Stimulated activated CD4-positive, alpha-beta T cell treated with anti-CD3 and anti-CD28 coated beads, Interleukin-1b, Interleukin-23, amount 100 ng/mL, for 4 hours (primary cell): ENCODE results near the gene FBXW12.
A peak's percentile ranks its signal among the peaks of the same experiment; 100 is the strongest.

Experiments
- DNase-seq, 2 donors: peaks; one replicate each; pipeline ENCODE4 v3.0.0-alpha.2; 2020; ENCODE audit warnings: low read depth in 2 of 2

The FBXW12 gene

DNA sequence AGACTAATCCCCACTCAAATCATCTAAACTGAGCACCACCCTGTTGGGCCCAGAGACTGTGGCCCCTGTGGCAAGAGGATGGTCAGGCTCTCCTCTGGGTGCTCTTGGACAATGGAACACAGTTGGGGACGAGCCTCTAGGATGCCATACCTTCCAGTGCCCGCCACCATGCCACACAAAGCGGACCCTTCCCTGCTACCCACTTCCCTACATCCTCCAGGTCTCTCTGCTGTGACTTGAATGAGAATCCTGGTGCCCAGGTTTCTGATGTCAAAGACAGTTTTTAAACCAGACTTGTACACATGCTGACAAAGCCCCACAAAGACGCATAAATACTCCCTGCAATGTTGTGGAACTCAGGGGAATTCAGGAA is 63.2 kb downstream of the FBXW12 start:
- DNase-seq = no peak

DNA sequence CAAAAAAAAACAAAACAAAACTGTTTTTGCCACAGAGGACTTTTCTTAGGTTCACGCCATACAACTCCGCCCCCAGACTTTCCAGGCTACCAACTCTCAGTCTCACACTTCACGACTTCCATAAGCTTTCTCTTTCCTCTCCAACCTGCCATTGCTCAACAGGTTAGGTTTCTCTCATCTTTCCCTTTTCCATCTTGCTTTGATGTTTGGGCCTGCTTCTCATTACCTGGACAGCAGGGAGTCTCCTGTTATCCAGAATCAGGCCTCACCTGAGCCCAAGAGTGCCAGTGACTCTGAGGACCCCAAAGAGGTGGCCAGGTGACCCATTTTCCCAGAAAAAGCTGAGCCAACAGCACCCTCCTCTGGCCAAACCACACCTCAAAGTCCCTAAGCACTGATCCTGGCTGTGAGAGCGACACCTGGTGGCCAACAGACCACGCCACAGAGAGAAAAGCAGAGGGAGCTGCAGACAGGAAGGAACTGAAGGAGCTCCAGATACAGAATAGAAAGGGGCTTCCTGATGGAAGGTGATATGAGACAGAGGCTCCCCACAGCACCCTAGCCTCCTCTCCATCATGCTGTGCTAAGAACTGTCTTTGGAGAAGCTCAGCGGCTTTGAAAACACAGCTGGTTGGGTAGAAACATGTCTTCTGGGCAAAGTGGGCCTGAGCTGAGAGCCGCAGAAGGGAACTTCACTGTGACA is 63.9 kb downstream of the FBXW12 start:
- peak; percentile 70 to 78 for DNase-seq

DNA sequence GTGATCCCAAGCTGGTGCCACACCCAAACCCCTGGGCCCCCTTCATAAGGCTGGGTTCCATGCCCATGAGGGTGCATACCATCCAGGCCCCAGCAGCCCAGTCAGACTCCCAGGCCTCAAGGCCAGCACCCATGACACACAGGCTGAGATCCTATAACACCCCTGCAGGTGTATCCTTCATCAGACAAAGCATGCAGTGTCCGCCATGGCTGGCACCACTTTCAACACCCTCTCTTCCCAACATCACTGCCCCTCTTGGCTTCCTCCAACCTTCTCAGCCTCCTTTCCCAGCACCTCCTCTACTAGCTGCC is 64.4 kb downstream of the FBXW12 start:
- DNase-seq = no peak

DNA sequence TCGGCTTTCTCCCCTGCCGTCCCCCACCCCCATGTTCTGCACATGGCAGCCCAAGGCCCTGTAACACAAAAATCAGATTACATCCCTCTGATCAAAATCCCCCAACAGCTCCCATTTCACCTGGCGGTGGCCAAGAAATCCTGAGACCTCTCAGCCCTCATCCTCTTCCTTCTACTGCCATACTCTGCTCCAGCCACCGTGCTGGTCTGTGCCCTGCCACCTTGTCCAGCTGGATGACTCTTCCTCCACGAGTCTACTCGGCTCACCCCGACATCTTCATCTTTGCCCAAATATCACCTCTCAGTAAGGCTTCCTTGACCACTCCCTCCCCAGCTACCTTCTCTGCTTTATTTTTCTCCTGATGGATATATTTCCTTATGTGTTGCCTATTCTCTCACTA is 64.8 kb downstream of the FBXW12 start:
- no peak for DNase-seq

DNA sequence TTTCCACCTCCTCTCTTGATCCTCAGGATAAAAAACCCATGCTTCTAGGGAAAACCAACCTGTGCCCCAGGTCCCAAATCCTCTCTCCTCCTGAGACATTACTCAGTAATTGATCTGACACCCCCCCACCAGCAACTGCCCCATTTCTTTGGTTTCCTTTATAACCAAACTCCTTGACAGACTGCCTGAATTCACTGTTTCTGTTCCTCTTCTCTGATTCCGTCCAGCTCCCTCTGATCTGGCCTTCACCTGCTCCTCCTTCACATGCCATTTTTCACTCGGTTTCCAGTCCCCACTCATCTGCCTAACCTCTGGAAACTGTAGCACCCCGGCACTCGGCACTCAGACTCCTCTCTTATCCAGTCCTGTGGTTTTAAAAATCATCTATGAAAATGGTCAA is 65.8 kb downstream of the FBXW12 start:
- no peak for DNase-seq

DNA sequence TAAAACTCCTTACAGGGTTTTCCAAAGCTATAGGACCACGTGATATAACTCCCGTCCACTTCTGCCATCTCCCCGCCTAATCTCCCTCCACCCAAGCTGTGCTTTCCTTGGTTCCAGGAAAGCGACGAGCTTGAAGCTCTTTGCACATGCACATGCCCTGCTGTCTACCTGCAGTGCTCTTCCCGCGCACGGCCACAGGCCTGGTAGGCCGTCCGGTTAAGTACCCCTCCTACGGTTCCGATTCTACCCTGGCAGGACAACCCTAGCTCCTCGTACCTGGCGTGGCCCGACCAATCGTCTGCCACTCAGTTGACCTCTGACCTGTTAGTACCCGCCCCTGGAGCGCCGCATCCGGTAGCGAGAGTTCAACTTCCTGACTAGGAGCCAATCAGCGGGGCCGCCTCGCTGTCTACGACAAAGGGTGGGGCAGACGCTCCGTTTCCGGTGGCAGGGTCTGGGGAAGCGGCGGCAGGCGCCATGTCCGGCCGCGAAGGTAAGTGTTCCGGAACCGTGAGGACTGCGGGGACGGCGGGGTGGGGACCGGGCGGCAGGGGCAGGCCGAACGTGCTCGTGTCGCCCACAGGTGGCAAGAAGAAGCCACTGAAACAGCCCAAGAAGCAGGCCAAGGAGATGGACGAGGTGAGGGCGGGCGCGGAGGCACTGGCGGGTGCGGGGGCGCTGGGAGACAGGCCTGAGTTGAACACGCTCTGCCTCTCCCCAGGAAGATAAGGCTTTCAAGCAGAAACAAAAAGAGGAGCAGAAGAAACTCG is 68.0 kb downstream of the FBXW12 start, which contains the start of the genes CCDC51 and TMA7:
Gene CCDC51, minus strand, starts transcription at position 300 of the 770 bp plus-strand sequence. CDS start 4,991 bp downstream, outside the sequence.
Gene TMA7, plus strand, starts transcription at position 438 of the 770 bp plus-strand sequence. Its CDS starts 40 bp downstream, at position 478.
- DNase-seq = peak; percentile 93 to 95

DNA sequence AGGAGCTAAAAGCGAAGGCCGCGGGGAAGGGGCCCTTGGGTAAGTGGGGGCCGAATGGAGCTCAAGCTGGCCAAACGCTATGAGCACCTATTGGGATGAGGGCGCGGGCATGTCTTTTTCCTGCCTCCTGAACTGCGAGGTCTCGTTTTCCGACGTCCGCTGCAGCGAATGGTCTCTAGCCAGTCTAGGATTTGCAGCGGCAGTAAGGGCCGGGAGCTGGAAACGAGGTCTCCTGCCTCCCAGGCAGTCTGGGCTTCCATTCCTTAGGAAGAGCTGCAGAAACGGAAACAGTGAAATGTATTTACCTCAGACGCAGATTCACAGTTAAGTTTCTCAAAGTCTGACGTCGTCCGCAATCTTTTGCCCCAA is 68.6 kb downstream of the FBXW12 start:
- DNase-seq = no peak

DNA sequence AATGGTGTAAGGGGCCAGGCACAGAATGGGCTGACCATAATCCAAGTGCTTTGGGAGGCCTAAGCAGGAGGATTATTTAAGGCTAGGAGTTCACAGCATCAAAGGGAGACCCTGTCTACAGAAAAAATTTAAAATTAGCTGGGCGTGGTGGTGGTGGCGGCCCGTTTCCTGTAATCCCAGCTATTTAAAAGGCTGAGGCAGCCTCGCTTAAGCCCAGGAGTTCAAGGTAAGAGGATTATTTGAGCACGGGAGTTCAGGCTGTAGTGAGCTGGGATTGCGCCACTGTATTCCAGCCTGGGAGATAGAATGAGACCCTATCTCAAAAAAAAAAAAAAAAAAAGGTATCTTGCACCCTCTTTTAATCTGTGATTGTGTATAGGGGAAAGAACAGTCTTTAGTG is 69.9 kb downstream of the FBXW12 start:
- DNase-seq = no peak
